ENCODE measurements around the gene SLC6A9.

The SLC6A9 gene

GRCh38 chr1:44014365-44015104 is 16.7 kb downstream of the SLC6A9 start:
- DNase-seq (ENCODE audit: low read depth), result no peak
- TF ChIP-seq POLR2A (IDR thresholded peaks at IDR 0.05; ENCODE audit: extremely low read depth, insufficient read length) (no peak), MYC (IDR thresholded peaks at IDR 0.05; ENCODE audit: low read depth, low read length) (no peak)
- TF ChIP-seq, protein P1, sequence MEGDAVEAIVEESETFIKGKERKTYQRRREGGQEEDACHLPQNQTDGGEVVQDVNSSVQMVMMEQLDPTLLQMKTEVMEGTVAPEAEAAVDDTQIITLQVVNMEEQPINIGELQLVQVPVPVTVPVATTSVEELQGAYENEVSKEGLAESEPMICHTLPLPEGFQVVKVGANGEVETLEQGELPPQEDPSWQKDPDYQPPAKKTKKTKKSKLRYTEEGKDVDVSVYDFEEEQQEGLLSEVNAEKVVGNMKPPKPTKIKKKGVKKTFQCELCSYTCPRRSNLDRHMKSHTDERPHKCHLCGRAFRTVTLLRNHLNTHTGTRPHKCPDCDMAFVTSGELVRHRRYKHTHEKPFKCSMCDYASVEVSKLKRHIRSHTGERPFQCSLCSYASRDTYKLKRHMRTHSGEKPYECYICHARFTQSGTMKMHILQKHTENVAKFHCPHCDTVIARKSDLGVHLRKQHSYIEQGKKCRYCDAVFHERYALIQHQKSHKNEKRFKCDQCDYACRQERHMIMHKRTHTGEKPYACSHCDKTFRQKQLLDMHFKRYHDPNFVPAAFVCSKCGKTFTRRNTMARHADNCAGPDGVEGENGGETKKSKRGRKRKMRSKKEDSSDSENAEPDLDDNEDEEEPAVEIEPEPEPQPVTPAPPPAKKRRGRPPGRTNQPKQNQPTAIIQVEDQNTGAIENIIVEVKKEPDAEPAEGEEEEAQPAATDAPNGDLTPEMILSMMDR (IDR thresholded peaks at IDR 0.05; ENCODE audit: low read depth, low read length), result no peak
- TF ChIP-seq, protein P2, sequence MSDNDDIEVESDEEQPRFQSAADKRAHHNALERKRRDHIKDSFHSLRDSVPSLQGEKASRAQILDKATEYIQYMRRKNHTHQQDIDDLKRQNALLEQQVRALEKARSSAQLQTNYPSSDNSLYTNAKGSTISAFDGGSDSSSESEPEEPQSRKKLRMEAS (IDR thresholded peaks at IDR 0.05; ENCODE audit: low read depth, low read length), result no peak
- H3K4me3 ChIP-seq (ENCODE audit: low read depth, low read length), result no peak overlapping the region

DNA sequence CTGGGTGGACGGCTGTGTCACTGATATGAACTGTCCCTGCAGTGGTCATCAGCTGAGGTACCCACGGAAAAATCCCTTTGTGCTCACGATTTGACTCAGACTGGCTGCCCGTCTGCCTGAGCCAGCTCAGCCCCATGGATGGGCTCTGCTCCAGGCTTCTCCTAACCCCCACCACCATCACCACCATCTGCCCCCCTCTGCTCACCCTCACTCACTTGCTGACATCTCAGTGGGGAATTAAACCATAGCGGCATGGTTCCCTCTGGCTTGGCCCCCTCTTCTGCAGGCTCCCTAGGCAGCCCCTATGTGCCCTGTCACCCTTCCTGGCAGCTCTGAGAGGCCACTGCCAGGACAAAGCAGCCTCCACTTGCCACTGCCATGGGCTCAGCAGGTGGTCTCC is 17.3 kb downstream of the SLC6A9 start:
- TF ChIP-seq, protein P2 (IDR thresholded peaks at IDR 0.05; ENCODE audit: low read depth, low read length), result no peak
- TF ChIP-seq MYC (IDR thresholded peaks at IDR 0.05; ENCODE audit: low read depth, low read length) (no peak), POLR2A (IDR thresholded peaks at IDR 0.05; ENCODE audit: extremely low read depth, insufficient read length) (no peak)
- TF ChIP-seq, protein P1 (IDR thresholded peaks at IDR 0.05; ENCODE audit: low read depth, low read length), result no peak
- no peak overlapping the region for H3K4me3 ChIP-seq (ENCODE audit: low read depth, low read length)
- no peak for DNase-seq (ENCODE audit: low read depth)

DNA sequence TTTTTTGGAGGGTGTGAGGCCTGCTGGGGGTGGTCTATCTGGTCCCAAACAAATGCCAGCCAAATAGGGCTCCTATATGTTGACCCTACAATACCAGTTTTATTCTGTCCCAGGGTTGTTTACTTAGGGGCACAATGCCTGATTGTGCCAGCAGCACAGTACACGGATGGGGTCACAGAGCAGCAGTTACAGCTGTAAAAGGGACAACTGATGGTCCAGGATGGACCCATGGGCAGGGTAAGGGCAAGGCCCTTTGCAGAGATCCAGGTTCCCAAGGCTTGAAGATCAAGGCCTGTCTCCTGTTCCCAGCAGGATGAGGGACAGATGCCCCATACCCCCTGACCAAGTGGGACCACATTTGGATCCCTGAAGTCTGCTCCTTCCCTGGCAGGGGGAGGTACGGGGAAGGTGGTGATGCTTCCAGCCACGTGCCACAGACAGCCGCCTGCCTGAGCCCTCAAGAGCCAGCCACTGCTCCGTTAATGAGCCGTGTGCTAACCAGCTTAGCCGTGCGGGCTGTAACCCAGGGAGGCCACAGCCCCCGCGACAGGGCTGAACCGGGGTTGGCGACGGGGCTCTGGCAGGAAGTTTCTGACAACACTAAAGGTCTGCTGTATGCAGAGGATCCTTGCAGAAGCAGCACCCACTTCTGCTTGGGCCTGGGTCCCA is 18.2 kb downstream of the SLC6A9 start:
- peak; percentile 78 for DNase-seq (ENCODE audit: low read depth)
- no peak overlapping the region for H3K4me3 ChIP-seq (ENCODE audit: low read depth, low read length)
- TF ChIP-seq, protein P1 (IDR thresholded peaks at IDR 0.05; ENCODE audit: low read depth, low read length), result no peak
- TF ChIP-seq MYC (IDR thresholded peaks at IDR 0.05; ENCODE audit: low read depth, low read length) (peak; percentile 71), POLR2A (IDR thresholded peaks at IDR 0.05; ENCODE audit: extremely low read depth, insufficient read length) (no peak)
- TF ChIP-seq, protein P2 (IDR thresholded peaks at IDR 0.05; ENCODE audit: low read depth, low read length), result peak; percentile 89

DNA sequence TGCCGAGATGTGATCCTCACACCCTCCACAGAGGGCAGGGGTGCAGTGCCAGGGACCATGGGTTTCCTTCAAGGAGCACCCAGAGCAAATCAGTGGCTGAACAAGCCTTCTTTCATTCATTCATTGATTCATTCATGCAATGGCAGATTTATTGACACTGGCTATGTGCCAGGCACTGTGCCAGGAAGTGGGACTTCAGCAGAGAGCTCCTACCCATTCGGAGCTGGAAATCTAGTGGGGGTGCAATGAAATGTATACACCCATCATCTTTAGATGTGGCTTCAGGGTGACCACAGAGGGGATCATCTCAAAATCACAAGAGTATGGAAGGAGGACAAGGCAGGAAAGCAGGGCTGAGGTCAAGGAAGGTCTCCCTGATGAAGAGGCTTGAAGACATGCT is 18.9 kb downstream of the SLC6A9 start:
- TF ChIP-seq, protein P2 (IDR thresholded peaks at IDR 0.05; ENCODE audit: low read depth, low read length), result no peak
- no peak for TF ChIP-seq POLR2A (IDR thresholded peaks at IDR 0.05; ENCODE audit: extremely low read depth, insufficient read length)
- TF ChIP-seq, protein P1 (IDR thresholded peaks at IDR 0.05; ENCODE audit: low read depth, low read length), result no peak
- TF ChIP-seq MYC (IDR thresholded peaks at IDR 0.05; ENCODE audit: low read depth, low read length), result no peak
- DNase-seq (ENCODE audit: low read depth), result no peak
- no peak overlapping the region for H3K4me3 ChIP-seq (ENCODE audit: low read depth, low read length)

DNA sequence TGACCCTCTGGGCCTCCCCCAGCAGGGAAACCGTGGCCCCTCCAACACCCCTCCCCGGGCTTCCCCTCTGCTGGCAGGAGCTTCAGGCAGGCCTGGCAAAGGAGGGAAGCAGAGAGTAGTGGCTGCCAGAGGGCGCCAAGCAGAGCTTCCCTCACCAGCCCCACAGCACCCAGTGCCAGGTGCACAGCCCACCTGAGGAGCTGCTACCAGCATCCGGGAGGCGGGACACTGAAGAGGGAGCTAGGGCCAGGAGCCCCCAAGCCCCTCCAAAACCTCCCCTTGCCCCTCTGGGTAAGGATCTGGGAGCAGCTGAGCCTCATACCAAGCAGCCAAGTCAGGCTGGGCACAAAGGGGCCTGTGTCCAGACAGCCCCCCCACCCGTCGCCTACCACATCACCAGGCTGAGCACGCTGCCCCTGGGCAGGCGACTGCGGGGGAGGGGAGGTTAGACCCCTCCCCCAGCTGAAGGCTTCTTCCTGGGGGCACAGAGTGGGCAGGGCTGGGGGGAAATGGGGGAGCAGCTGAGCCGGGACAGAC is 20.3 kb downstream of the SLC6A9 start:
- no peak for DNase-seq (ENCODE audit: low read depth)
- no peak overlapping the region for H3K4me3 ChIP-seq (ENCODE audit: low read depth, low read length)
- no peak for TF ChIP-seq MYC (IDR thresholded peaks at IDR 0.05; ENCODE audit: low read depth, low read length)
- TF ChIP-seq, protein P1 (IDR thresholded peaks at IDR 0.05; ENCODE audit: low read depth, low read length), result no peak
- TF ChIP-seq POLR2A (IDR thresholded peaks at IDR 0.05; ENCODE audit: extremely low read depth, insufficient read length), result no peak
- TF ChIP-seq, protein P2 (IDR thresholded peaks at IDR 0.05; ENCODE audit: low read depth, low read length), result no peak

Data from NB4 (cell line).